HepG2 (cell line): Measurements from ENCODE around the gene MFSD11. TPM values are rescaled to one million over a fixed set of nuclear protein-coding genes. Genes with fewer than 3 reads are reported as not detected.

Experiments used
- DR1 ChIP-seq: sonication (generic); formaldehyde crosslinking; IDR thresholded peaks from 2 replicates; pipeline ENCODE4 v1.8.0; 2021; ENCODE audit warnings: mild to moderate bottlenecking, missing genetic modification reagents, inconsistent platforms
- RFX5 ChIP-seq: IDR thresholded peaks from 2 replicates; pipeline ENCODE4 v1.6.1; 2011; ENCODE audit warnings: low read depth, low read length, improper control_type of control experiment
- ZNF224 ChIP-seq: sonication (generic); formaldehyde crosslinking; IDR thresholded peaks from 2 replicates; pipeline ENCODE4 v1.5.0; 2020; ENCODE audit warnings: mild to moderate bottlenecking, missing genetic modification reagents
- ZNF337 ChIP-seq: sonication (generic); formaldehyde crosslinking; IDR thresholded peaks from 2 replicates; pipeline ENCODE4 v1.5.1; 2020; ENCODE audit warnings: missing genetic modification reagents, low read depth, mild to moderate bottlenecking, borderline replicate concordance
- ZNF569 ChIP-seq: sonication (generic); formaldehyde crosslinking; IDR thresholded peaks from 2 replicates; pipeline ENCODE4 v1.5.0; 2020; ENCODE audit warnings: mild to moderate bottlenecking, missing genetic modification reagents, moderate library complexity, borderline replicate concordance
- ZNF652 ChIP-seq: IDR thresholded peaks from 2 replicates; pipeline ENCODE4 v1.6.1; 2016; ENCODE audit warnings: low read depth, borderline replicate concordance
- polyA plus RNA-seq, 8 experiments: library from polyadenylated mRNA; depleted of rRNA in 3 of 8; stranded (reverse) in 7 of 8; unstranded in 1 of 8; fragments of >200 nt; fragmentation: Illumina TruSeq in 4 of 8; extraction: Trizol in 4 of 8; gene quantifications; 2 replicates each; pipeline versions ENCODE4 v1.2.1 to v1.2.3, GENCODE V29; 2011 to 2016; ENCODE audit warnings: low read depth in 4 of 8, missing spikeins in 1 of 8, mixed read lengths in 1 of 8; ENCODE audit not compliant: insufficient read depth in 1 of 8
- total RNA-seq, 5 experiments: library from RNA; depleted of rRNA; stranded (reverse); fragments of >200 nt; fragmentation: Illumina TruSeq; extraction: Trizol; gene quantifications; 2 replicates each; pipeline ENCODE4 v1.2.3, GENCODE V29; 2016; ENCODE audit warnings: low read depth in 1 of 5
- TF ChIP-seq, protein P1 (sequence below): IDR thresholded peaks from 2 replicates; pipeline ENCODE4 v1.6.1; 2016; ENCODE audit warnings: low read depth, missing genetic modification reagents, missing compliant biosample characterization
- TF ChIP-seq, protein P2 (sequence below): sonication (generic); formaldehyde crosslinking; IDR thresholded peaks from 2 replicates; pipeline ENCODE4 v1.9.0; 2021; ENCODE audit warnings: missing genetic modification reagents, borderline replicate concordance
- TF ChIP-seq, protein P3 (sequence below): sonication (generic); formaldehyde crosslinking; IDR thresholded peaks from 2 replicates; pipeline ENCODE4 v1.8.0; 2022; ENCODE audit warnings: mild to moderate bottlenecking, missing genetic modification reagents, moderate library complexity
- TF ChIP-seq, protein P4 (sequence below): sonication (generic); formaldehyde crosslinking; IDR thresholded peaks from 2 replicates; pipeline ENCODE4 v1.4.0; 2020; ENCODE audit warnings: mild to moderate bottlenecking, low read depth, missing genetic modification reagents
- TF ChIP-seq, protein P5 (sequence below): sonication (generic); formaldehyde crosslinking; IDR thresholded peaks from 2 replicates; pipeline ENCODE4 v1.4.0; 2020; ENCODE audit warnings: low read depth, missing genetic modification reagents

The MFSD11 gene
- total and polyA plus RNA-seq, 2 of the 13 experiments (the other 11 are each of a cell fraction or from before 2014, with no cell fraction given), result 26.1 to 36.3 TPM

DNA sequence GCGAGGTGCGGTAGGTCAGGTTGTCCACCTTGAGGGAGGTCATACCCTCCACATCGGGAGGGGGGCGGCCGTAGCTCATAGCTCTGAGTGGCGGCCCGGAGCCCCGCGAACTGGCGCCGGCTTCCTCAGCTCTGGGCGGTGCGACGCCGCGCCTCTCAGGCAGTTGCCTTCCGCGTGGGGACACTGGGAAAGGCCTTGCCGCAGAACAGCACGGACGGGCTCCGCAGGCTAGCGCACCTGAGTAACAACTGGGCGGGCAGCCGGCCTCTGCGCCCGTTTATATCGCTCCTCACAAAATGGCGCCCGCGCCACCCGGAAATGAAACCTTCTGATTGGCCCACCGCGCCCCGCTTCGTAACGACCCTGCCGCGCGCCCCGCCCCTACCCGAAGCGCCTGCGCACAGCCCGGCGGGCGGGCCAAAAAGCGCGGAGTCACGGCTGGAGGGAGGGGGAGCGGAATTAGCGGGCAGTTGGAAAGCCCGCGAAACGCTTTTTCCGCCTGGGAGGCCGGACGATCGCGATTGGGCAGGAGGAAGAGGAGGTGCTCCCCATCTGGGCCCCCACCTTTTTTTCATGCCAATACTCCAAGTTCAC is 740 bp upstream of the MFSD11 start, which contains the start of gene SRSF2 (continued):
- TF ChIP-seq, protein P1, sequence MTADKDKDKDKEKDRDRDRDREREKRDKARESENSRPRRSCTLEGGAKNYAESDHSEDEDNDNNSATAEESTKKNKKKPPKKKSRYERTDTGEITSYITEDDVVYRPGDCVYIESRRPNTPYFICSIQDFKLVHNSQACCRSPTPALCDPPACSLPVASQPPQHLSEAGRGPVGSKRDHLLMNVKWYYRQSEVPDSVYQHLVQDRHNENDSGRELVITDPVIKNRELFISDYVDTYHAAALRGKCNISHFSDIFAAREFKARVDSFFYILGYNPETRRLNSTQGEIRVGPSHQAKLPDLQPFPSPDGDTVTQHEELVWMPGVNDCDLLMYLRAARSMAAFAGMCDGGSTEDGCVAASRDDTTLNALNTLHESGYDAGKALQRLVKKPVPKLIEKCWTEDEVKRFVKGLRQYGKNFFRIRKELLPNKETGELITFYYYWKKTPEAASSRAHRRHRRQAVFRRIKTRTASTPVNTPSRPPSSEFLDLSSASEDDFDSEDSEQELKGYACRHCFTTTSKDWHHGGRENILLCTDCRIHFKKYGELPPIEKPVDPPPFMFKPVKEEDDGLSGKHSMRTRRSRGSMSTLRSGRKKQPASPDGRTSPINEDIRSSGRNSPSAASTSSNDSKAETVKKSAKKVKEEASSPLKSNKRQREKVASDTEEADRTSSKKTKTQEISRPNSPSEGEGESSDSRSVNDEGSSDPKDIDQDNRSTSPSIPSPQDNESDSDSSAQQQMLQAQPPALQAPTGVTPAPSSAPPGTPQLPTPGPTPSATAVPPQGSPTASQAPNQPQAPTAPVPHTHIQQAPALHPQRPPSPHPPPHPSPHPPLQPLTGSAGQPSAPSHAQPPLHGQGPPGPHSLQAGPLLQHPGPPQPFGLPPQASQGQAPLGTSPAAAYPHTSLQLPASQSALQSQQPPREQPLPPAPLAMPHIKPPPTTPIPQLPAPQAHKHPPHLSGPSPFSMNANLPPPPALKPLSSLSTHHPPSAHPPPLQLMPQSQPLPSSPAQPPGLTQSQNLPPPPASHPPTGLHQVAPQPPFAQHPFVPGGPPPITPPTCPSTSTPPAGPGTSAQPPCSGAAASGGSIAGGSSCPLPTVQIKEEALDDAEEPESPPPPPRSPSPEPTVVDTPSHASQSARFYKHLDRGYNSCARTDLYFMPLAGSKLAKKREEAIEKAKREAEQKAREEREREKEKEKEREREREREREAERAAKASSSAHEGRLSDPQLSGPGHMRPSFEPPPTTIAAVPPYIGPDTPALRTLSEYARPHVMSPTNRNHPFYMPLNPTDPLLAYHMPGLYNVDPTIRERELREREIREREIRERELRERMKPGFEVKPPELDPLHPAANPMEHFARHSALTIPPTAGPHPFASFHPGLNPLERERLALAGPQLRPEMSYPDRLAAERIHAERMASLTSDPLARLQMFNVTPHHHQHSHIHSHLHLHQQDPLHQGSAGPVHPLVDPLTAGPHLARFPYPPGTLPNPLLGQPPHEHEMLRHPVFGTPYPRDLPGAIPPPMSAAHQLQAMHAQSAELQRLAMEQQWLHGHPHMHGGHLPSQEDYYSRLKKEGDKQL (CRISPR knock-in tag), result 0 out of 2 replicates have a peak, but pooled peaks have one; percentile 45
- TF ChIP-seq, protein P2, sequence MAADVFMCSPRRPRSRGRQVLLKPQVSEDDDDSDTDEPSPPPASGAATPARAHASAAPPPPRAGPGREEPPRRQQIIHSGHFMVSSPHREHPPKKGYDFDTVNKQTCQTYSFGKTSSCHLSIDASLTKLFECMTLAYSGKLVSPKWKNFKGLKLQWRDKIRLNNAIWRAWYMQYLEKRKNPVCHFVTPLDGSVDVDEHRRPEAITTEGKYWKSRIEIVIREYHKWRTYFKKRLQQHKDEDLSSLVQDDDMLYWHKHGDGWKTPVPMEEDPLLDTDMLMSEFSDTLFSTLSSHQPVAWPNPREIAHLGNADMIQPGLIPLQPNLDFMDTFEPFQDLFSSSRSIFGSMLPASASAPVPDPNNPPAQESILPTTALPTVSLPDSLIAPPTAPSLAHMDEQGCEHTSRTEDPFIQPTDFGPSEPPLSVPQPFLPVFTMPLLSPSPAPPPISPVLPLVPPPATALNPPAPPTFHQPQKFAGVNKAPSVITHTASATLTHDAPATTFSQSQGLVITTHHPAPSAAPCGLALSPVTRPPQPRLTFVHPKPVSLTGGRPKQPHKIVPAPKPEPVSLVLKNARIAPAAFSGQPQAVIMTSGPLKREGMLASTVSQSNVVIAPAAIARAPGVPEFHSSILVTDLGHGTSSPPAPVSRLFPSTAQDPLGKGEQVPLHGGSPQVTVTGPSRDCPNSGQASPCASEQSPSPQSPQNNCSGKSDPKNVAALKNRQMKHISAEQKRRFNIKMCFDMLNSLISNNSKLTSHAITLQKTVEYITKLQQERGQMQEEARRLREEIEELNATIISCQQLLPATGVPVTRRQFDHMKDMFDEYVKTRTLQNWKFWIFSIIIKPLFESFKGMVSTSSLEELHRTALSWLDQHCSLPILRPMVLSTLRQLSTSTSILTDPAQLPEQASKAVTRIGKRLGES (CRISPR knock-in tag), result peak; percentile 85; the same call in 1 of the 2 replicates
- peak; percentile 73 for TF ChIP-seq ZNF569 (CRISPR knock-in tag)
- TF ChIP-seq, protein P3, sequence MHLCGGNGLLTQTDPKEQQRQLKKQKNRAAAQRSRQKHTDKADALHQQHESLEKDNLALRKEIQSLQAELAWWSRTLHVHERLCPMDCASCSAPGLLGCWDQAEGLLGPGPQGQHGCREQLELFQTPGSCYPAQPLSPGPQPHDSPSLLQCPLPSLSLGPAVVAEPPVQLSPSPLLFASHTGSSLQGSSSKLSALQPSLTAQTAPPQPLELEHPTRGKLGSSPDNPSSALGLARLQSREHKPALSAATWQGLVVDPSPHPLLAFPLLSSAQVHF (CRISPR knock-in tag), result peak; percentile 97
- TF ChIP-seq ZNF224 (CRISPR knock-in tag), result peak; percentile 95
- TF ChIP-seq DR1 (CRISPR knock-in tag), result peak; percentile 100
- TF ChIP-seq, protein P4, sequence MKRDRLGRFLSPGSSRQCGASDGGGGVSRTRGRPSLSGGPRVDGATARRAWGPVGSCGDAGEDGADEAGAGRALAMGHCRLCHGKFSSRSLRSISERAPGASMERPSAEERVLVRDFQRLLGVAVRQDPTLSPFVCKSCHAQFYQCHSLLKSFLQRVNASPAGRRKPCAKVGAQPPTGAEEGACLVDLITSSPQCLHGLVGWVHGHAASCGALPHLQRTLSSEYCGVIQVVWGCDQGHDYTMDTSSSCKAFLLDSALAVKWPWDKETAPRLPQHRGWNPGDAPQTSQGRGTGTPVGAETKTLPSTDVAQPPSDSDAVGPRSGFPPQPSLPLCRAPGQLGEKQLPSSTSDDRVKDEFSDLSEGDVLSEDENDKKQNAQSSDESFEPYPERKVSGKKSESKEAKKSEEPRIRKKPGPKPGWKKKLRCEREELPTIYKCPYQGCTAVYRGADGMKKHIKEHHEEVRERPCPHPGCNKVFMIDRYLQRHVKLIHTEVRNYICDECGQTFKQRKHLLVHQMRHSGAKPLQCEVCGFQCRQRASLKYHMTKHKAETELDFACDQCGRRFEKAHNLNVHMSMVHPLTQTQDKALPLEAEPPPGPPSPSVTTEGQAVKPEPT, result peak; percentile 93; the same call in 1 of the 2 replicates
- peak; percentile 54 for TF ChIP-seq ZNF652 (CRISPR knock-in tag)
- TF ChIP-seq, protein P5, sequence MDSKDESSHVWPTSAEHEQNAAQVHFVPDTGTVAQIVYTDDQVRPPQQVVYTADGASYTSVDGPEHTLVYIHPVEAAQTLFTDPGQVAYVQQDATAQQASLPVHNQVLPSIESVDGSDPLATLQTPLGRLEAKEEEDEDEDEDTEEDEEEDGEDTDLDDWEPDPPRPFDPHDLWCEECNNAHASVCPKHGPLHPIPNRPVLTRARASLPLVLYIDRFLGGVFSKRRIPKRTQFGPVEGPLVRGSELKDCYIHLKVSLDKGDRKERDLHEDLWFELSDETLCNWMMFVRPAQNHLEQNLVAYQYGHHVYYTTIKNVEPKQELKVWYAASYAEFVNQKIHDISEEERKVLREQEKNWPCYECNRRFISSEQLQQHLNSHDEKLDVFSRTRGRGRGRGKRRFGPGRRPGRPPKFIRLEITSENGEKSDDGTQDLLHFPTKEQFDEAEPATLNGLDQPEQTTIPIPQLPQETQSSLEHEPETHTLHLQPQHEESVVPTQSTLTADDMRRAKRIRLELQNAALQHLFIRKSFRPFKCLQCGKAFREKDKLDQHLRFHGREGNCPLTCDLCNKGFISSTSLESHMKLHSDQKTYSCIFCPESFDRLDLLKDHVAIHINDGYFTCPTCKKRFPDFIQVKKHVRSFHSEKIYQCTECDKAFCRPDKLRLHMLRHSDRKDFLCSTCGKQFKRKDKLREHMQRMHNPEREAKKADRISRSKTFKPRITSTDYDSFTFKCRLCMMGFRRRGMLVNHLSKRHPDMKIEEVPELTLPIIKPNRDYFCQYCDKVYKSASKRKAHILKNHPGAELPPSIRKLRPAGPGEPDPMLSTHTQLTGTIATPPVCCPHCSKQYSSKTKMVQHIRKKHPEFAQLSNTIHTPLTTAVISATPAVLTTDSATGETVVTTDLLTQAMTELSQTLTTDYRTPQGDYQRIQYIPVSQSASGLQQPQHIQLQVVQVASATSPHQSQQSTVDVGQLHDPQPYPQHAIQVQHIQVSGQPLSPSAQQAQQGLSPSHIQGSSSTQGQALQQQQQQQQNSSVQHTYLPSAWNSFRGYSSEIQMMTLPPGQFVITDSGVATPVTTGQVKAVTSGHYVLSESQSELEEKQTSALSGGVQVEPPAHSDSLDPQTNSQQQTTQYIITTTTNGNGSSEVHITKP, result peak; percentile 68
- no peak; the same call in 1 of the 2 replicates for TF ChIP-seq ZNF337 (CRISPR knock-in tag)
- TF ChIP-seq RFX5, result no peak; the same call in 1 of the 2 replicates
